OCI-LY1 (cell line): ENCODE measurements around the gene PVALB.

Source experiments
- CTCF ChIP-seq: fragments of 200-600 bp; sonication (generic), shearing (Covaris generic); IDR thresholded peaks from 2 replicates; pipeline ENCODE4 v1.5.1; 2017; ENCODE audit warnings: mild to moderate bottlenecking, antibody characterized with exemption, low read length, moderate library complexity, mixed read lengths
- EZH2 ChIP-seq: fragments of 200-600 bp; sonication (generic), shearing (Covaris generic); IDR thresholded peaks from 2 replicates; pipeline ENCODE4 v1.8.0; 2017; ENCODE audit warnings: borderline replicate concordance, mixed run types, mild to moderate bottlenecking, antibody characterized with exemption, low read length, moderate library complexity, mixed read lengths

- no peak for TF ChIP-seq CTCF
- TF ChIP-seq EZH2 = no peak
These were observed 55.1 kb downstream of the PVALB start for GRCh38 chr22:36761553-36762240.
